GM23248 (cell line): ENCODE data around the gene EID2B. TPM values are rescaled to one million over a fixed set of nuclear protein-coding genes. Genes with fewer than 3 reads are reported as not detected.
A peak's percentile ranks its signal among the peaks of the same experiment; 100 is the strongest.

Experiments used
- DNase-seq: peaks from one replicate; pipeline ENCODE4 v3.0.0-alpha.2; 2015
- H2AFZ ChIP-seq: fragments of 200-600 bp; sonication (generic); 2 replicates; pipeline ENCODE4 v1.6.1; 2016; ENCODE audit warnings: antibody characterized with exemption
- H3F3A ChIP-seq: fragments of 200-600 bp; sonication (generic); 2 replicates; pipeline ENCODE4 v1.6.1; 2016; ENCODE audit warnings: mild to moderate bottlenecking, antibody characterized with exemption, mixed run types; ENCODE audit not compliant: insufficient read depth
- H3K27ac ChIP-seq: fragments of 200-600 bp; sonication (generic); 2 replicates; pipeline ENCODE4 v1.5.1; 2016; ENCODE audit warnings: mild to moderate bottlenecking
- H3K27me3 ChIP-seq: fragments of 200-600 bp; sonication (generic); replicated peaks from 2 replicates; pipeline ENCODE4 v1.6.1; 2016; ENCODE audit warnings: mild to moderate bottlenecking; ENCODE audit not compliant: insufficient read depth
- H3K36me3 ChIP-seq: fragments of 200-600 bp; sonication (generic); 2 replicates; pipeline ENCODE4 v1.6.1; 2016; ENCODE audit warnings: low read depth, mild to moderate bottlenecking
- H3K4me1 ChIP-seq: fragments of 200-600 bp; sonication (generic); 2 replicates; pipeline ENCODE4 v1.6.1; 2016; ENCODE audit warnings: mild to moderate bottlenecking; ENCODE audit not compliant: insufficient read depth
- H3K4me2 ChIP-seq: fragments of 200-600 bp; sonication (generic); one replicate; pipeline ENCODE4 v1.6.1; 2016; ENCODE audit warnings: mild to moderate bottlenecking; ENCODE audit not compliant: unreplicated experiment
- H3K4me3 ChIP-seq: fragments of 200-600 bp; sonication (generic); 2 replicates; pipeline ENCODE4 v1.5.1; 2016; ENCODE audit warnings: mild to moderate bottlenecking
- H3K79me2 ChIP-seq: fragments of 200-600 bp; sonication (generic); 2 replicates; pipeline ENCODE4 v1.6.1; 2016; ENCODE audit warnings: mild to moderate bottlenecking; ENCODE audit not compliant: insufficient read depth
- H3K9ac ChIP-seq: fragments of 200-600 bp; sonication (generic); 2 replicates; pipeline ENCODE4 v1.6.1; 2016; ENCODE audit warnings: mild to moderate bottlenecking
- H3K9me2 ChIP-seq: fragments of 200-600 bp; sonication (generic); 2 replicates; pipeline ENCODE4 v1.6.1; 2016; ENCODE audit warnings: mixed run types, mild to moderate bottlenecking, moderate library complexity; ENCODE audit not compliant: insufficient read depth
- H3K9me3 ChIP-seq: fragments of 200-600 bp; sonication (generic); one replicate; pipeline ENCODE4 v1.6.1; 2017; ENCODE audit warnings: low read depth
- H4K20me1 ChIP-seq: fragments of 200-600 bp; sonication (generic); 2 replicates; pipeline ENCODE4 v1.6.0; 2016; ENCODE audit not compliant: insufficient read depth
- EZH2 ChIP-seq: fragments of 200-600 bp; sonication (generic); IDR thresholded peaks from 2 replicates; pipeline ENCODE4 v1.6.1; 2018; ENCODE audit warnings: antibody characterized with exemption, mild to moderate bottlenecking; ENCODE audit not compliant: insufficient read depth, poor library complexity, severe bottlenecking
- EZH2phosphoT487 ChIP-seq: fragments of 200-600 bp; sonication (generic); IDR thresholded peaks from 2 replicates; pipeline ENCODE4 v1.6.1; 2018; ENCODE audit warnings: antibody characterized with exemption, moderate library complexity, mild to moderate bottlenecking, low read depth; ENCODE audit not compliant: insufficient read depth
- WGBS, 2 experiments: methylation state at CpG; one replicate each; pipeline ENCODE4 v1.1.6; 2015 to 2017; ENCODE audit warnings: low lambda C conversion rate in 2 of 2, low coverage in 1 of 2; ENCODE audit errors: missing lambda C conversion rate in 2 of 2; 5-methylcytosine and 5-hydroxymethylcytosine counted together
- in situ Hi-C: fragments of 300-500 bp; cut with MboI; formaldehyde crosslinking; loops from 2 replicates; pipeline ENCODE4 v1.15.0; 2020
- polyA plus RNA-seq: library from polyadenylated mRNA; unstranded; fragments of >200 nt; fragmentation: Nextera tagmentation; extraction: Ambion mirVana; gene quantifications from 2 replicates; pipeline ENCODE4 v1.2.1, GENCODE V29; 2016
- total RNA-seq: library from RNA; depleted of rRNA; stranded (reverse); fragments of >200 nt; shearing (Covaris generic); gene quantifications from 2 replicates; pipeline ENCODE4 v1.2.3, GENCODE V29; 2014

Gene EID2B
- total and polyA plus RNA-seq, 2 experiments from 2014 or later = 3.2 to 3.4 TPM

GRCh38 chr19:39544911-39545310 is 12.3 kb upstream of the EID2B start:
- H3K9me2 ChIP-seq = no peaks in the 10 kb centered on the region
- no peaks in the 10 kb centered on the region for H4K20me1 ChIP-seq
- no peak for DNase-seq
- H3K79me2 ChIP-seq = no peaks in the 10 kb centered on the region
- no peaks in the 10 kb centered on the region for H3K9me3 ChIP-seq
- no peak overlapping the region for H3K27ac ChIP-seq
- H2AFZ ChIP-seq = no peak overlapping the region
- no peak for TF ChIP-seq EZH2
- TF ChIP-seq EZH2phosphoT487 = no peak
- no peak overlapping the region for H3K4me2 ChIP-seq
- H3K4me3 ChIP-seq = no peak overlapping the region
- peaks cover 7% of the 10 kb centered on the region; the same call in 1 of the 2 replicates for H3K27me3 ChIP-seq
- WGBS, 2 experiments = 41 to 43% methylated on average over 1 of the region's 1 CpG
- in situ Hi-C loops = no loop called here
- no peaks in the 10 kb centered on the region for H3K4me1 ChIP-seq
- H3F3A ChIP-seq = no peaks in the 10 kb centered on the region
- H3K9ac ChIP-seq = no peak overlapping the region
- no peaks in the 10 kb centered on the region for H3K36me3 ChIP-seq

DNA sequence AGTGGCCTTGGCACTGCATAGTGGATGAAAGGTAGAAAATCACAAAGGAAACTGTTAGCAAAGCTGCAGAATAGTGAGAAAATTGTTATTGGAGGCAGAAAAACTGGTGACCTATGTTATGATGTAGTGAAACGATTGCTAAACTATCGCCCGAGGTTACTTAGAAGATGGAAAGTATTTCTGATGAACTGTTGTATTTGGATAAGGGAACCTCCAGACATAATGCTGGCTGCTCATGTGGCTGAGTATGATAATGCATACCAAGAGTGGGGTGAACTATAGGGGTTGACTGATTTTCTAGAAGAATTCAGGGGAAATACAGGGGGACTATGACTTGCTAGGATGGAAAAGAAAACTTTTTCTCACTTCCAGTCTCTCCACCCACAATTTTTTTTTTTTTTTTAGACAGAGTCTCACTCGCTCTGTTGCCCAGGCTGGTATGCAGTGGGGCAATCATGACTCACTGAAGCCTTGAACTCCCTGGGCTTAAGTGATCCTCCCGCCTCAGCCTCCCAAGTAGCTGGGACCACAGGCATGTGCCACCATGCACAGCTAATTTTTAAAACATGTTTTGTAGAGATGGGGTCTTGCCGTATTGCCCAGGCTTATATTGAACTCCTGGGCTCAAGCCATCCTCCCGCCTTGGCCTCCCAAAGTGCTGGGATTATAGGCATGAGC is 11.7 kb upstream of the EID2B start:
- no peaks in the 10 kb centered on the region for H3K9me2 ChIP-seq
- no peaks in the 10 kb centered on the region for H3K9me3 ChIP-seq
- no peaks in the 10 kb centered on the region for H4K20me1 ChIP-seq
- peaks cover 1% of the 10 kb centered on the region; the same call in 1 of the 2 replicates for H3K79me2 ChIP-seq
- H3K4me1 ChIP-seq = no peaks in the 10 kb centered on the region
- H3F3A ChIP-seq = no peaks in the 10 kb centered on the region
- no peak overlapping the region for H3K4me3 ChIP-seq
- 56 to 66% methylated on average over 7 of the region's 7 CpGs for WGBS, 2 experiments
- H3K9ac ChIP-seq = no peak overlapping the region
- TF ChIP-seq EZH2phosphoT487 = no peak
- TF ChIP-seq EZH2 = no peak
- peaks cover 7% of the 10 kb centered on the region; the same call in 1 of the 2 replicates for H3K27me3 ChIP-seq
- DNase-seq = peak; percentile 53
- in situ Hi-C loops = no loop called here
- no peak overlapping the region for H3K27ac ChIP-seq
- H2AFZ ChIP-seq = no peak overlapping the region
- no peak overlapping the region for H3K4me2 ChIP-seq
- no peaks in the 10 kb centered on the region for H3K36me3 ChIP-seq

GRCh38 chr19:39543477-39543857 is 10.8 kb upstream of the EID2B start:
- TF ChIP-seq EZH2phosphoT487 (no peak), EZH2 (no peak)
- no peaks in the 10 kb centered on the region for H3K9me2 ChIP-seq
- no peak overlapping the region for H3K4me2 ChIP-seq
- H2AFZ ChIP-seq = no peak overlapping the region
- no peak overlapping the region for H3K4me3 ChIP-seq
- 0 out of 2 replicates have a peak, but pooled peaks cover 4% of the 10 kb centered on the region for H3K4me1 ChIP-seq
- no peak overlapping the region for H3K27ac ChIP-seq
- in situ Hi-C loops = no loop called here
- peaks cover 7% of the 10 kb centered on the region; the same call in 1 of the 2 replicates for H3F3A ChIP-seq
- no peak overlapping the region for H3K9ac ChIP-seq
- no peaks in the 10 kb centered on the region for H4K20me1 ChIP-seq
- DNase-seq = no peak
- H3K36me3 ChIP-seq = no peaks in the 10 kb centered on the region
- H3K27me3 ChIP-seq = peaks cover 7% of the 10 kb centered on the region; the same call in 1 of the 2 replicates
- WGBS, 2 experiments = 34 to 38% methylated on average over 3 of the region's 3 CpGs
- no peaks in the 10 kb centered on the region for H3K9me3 ChIP-seq
- peaks cover 10% of the 10 kb centered on the region for H3K79me2 ChIP-seq

DNA sequence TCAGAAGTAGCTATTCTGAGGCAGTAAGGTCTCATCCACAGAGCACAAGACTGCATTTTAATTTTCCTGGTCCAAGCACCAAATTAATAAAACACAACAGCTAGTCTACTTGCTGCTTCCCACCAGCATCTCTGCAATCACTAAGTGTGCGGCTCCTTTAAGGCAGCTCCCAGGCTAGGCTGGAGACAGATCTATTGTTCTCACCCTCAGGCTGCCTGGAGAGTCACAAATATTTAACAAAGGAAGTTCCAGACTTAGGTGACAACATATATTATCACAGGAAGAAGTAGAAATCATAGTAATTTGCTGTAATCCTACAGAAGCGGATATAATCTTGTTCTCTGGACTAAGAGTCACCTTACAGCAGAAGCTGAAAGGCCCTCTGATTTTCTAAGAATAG is 9.6 kb upstream of the EID2B start:
- no peak overlapping the region for H3K9ac ChIP-seq
- H3K4me1 ChIP-seq = peaks cover 8% of the 10 kb centered on the region
- in situ Hi-C loops = no loop called here
- peaks cover 7% of the 10 kb centered on the region; the same call in 1 of the 2 replicates for H3F3A ChIP-seq
- 52 to 56% methylated on average over 2 of the region's 2 CpGs for WGBS, 2 experiments
- H3K36me3 ChIP-seq = no peaks in the 10 kb centered on the region
- no peaks in the 10 kb centered on the region for H3K9me2 ChIP-seq
- no peaks in the 10 kb centered on the region for H4K20me1 ChIP-seq
- no peaks in the 10 kb centered on the region for H3K9me3 ChIP-seq
- H3K27me3 ChIP-seq = peaks cover 7% of the 10 kb centered on the region; the same call in 1 of the 2 replicates
- no peak overlapping the region for H3K4me3 ChIP-seq
- H3K4me2 ChIP-seq = no peak overlapping the region
- H2AFZ ChIP-seq = no peak overlapping the region
- peaks cover 23% of the 10 kb centered on the region for H3K79me2 ChIP-seq
- DNase-seq = no peak
- H3K27ac ChIP-seq = no peak overlapping the region
- TF ChIP-seq EZH2phosphoT487 = no peak
- TF ChIP-seq EZH2 = no peak
